Activated CD8-positive, alpha-beta memory T cell treated with anti-CD3 and anti-CD28 coated beads for 36 hours (primary cell): ENCODE data around the gene TAPBPL. TPM values are rescaled to one million over a fixed set of nuclear protein-coding genes. Genes with fewer than 3 reads are reported as not detected.

ENCODE experiments used
- CTCF ChIA-PET: fragments of 350-600 bp; sonication (Branson Sonifier 250); formaldehyde crosslinking; loops from one replicate; lab custom pipeline; 2021; ENCODE audit warnings: antibody characterized with exemption; lab: Charles Lee
- POLR2A ChIA-PET: fragments of 350-600 bp; sonication (Branson Sonifier 250); formaldehyde crosslinking; loops from one replicate; lab custom pipeline; 2021; ENCODE audit warnings: antibody characterized with exemption; lab: Charles Lee
- total RNA-seq, 2 experiments: library from RNA; stranded (reverse); gene quantifications; one replicate each; pipeline ENCODE4 v1.2.3, GENCODE V29; 2021

Gene TAPBPL
- total RNA-seq, 2 experiments from 2014 or later: 27.8 to 29.1 TPM

DNA sequence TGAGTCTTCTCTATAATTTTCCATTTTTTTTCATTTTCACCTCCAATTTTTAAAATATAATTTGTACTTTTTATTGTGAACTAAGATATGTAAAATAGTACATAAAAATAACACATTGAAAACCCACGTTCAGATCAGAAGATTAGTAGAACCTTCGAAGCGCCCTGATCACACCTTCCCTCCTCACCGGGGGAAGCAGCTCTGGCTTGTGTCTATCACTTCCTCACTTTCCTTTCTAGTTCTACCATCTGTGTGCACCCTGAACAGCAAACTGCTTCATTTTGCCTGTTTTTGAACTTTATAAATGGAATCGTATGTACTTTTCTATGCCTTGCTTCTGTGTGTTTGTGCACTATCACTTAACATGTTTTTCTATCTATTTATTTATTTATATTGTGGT lies 18.9 kb upstream of the TAPBPL start:
- ChIA-PET POLR2A (interaction anchor here (2.0 kb wide), 1 partner anchor 19 kb away, joined by 10 read pairs; the partner anchor contains the start of gene TAPBPL), CTCF (interaction anchor here (0.9 to 1.3 kb wide), 2 partner anchors 10 to 38 kb away, joined by 3 to 6 read pairs; partner anchors contain the start of gene VAMP1)

DNA sequence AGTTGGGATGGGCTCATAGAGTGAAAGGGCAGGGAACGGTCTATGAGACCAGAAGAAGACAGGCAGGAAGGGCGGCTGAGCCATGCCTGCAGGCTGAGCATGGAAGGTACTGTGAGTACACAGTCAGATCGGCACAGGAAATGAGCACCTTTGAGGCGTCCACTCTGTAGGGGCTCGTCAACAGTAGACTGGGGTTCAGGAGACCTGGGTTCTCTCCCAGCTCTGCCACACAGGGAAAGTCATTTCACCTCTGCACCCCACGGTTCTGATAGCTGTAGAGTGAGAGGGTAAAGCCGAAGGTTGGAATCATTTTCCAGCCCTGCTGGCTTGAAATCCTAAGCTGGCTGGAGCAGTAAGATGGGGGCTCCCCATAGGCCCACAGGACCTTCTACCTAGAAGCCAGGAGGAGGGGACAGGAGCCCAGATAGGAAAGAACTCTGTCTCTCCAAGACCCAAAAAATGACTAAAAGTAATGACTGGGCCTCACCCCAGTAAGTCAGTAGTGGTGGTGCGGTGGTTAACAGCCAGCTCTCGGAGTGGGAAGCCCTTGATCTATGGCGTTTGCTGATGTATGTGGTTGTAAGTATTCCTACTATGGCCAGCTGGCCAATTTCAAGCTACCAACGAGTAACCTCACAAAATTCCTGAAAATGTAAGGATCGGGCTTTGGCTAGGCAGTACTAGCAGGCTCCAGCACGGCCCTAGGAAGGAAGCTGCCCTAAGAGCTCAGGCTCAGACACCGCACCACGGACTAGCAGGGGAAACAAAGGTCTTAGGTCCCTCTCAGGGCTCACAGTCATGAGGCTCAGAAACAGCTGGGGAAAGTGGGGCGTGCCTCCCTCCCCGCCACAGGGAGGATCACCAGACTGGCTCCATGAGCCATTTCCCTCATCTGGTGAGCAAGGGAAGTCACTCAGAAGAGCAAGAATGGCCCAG lies 17.4 kb upstream of the TAPBPL start:
- POLR2A ChIA-PET: interaction anchor here (0.7 to 2.2 kb wide), 6 partner anchors 9 to 36 kb away, joined by 3 to 10 read pairs (median 6); partner anchors contain the start of genes TAPBPL and VAMP1
- CTCF ChIA-PET: interaction anchor here (0.6 to 1.6 kb wide), 3 partner anchors 24 to 213 kb away, joined by 3 read pairs; no protein-coding TSS in a partner anchor

DNA sequence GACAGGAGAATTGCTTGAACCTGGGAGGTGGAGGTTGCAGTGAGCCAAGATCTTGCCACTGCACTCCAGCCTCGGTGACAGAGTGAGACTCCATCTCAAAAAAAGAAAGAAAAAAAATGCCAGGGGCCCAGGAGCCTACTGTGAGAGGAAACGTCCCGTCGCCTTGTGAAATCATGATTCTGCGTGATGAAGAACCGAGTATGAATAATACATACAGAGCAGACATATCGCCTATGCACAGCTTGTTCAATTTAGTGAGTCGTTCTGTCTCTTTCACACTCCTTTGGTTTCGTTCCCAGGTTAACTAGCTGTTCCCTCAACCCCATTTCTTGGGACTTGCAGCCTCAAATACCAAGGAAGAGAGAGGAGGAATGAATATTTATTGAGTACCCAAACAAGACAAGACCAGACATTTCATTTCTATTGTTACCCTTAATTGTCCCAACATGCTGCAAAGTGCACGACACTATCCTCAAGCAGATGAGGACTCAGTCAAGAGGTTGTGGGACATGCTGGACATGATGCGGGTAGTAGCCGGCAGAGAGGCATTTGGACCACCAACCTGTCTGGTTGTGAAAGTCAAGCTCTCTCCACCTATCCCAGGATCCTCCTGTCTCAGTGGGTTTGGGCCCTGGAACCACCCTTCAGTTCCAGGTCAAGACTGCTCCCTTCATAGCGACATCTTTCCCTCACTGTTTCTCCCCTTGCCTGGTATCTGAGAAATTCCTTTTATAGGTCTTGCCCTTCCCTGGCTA lies 15.7 kb upstream of the TAPBPL start:
- CTCF ChIA-PET: interaction anchor here (0.7 to 1.3 kb wide), 3 partner anchors 9 to 102 kb away, joined by 3 to 4 read pairs (median 3); partner anchors contain the start of gene CD27
- POLR2A ChIA-PET: no interaction called here

DNA sequence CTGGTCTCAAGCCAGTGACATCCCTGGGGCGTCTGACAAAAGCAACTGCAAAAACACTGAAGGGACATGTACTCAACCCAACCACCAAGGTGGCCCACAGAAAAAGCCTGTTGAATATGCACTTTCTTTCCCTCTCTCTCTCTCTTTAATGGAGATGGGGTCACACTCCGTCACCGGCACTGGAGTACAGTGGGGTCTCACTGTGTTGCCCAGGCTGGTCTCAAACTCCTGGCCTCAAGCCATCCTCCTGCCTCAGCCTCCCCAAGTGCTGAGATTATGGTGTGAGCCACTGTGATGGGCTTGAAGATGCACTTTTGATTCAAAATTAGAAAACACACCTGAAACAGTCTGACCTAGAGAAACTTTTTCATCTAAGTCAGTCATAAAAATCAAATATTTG lies 14.3 kb upstream of the TAPBPL start:
- ChIA-PET CTCF (no interaction called here), POLR2A (no interaction called here)

DNA sequence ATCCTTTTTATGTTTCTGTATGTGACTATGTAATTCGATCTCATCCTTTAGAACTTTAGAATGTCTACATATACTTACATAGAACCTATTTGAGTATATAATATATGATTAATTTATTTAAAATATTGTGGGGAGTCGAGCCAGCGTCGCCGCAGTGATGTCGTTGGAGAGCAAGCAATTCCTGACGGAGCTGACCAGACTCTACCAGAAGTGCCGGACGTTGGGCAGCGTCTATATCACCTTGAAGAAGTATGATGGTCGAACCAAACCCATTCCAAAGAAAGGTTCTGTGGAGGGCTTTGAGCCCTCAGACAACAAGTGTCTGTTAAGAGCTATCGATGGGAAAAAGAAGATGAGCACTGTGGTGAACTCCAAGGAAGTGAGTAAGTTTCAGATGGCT lies 13.5 kb upstream of the TAPBPL start:
- CTCF ChIA-PET: interaction anchor here (1.0 to 2.1 kb wide), 3 partner anchors 11 to 27 kb away, joined by 3 to 7 read pairs (median 6); no protein-coding TSS in a partner anchor
- POLR2A ChIA-PET: interaction anchor here (0.8 kb wide), 1 partner anchor 9 kb away, joined by 3 read pairs; no protein-coding TSS in a partner anchor

DNA sequence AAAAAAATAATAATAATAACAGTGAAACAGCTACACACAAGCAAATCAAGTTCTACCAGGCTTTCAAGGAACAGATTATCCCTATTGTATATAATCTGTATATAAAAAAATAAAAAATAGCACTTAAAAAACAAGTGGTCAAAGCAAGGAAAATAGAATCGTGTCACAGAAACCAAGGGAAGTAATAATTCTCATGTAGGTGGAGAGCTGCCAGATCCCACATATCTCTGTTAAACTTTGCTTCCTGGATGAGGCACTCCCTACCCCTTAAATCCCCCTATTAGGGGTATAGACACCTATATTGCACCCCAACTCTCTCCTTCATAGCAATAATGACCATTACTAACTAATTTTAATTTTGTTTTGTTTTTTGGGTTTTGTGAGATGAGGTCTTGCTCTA lies 11.5 kb upstream of the TAPBPL start:
- ChIA-PET POLR2A (no interaction called here), CTCF (interaction anchor here (1.4 to 2.1 kb wide), 2 partner anchors 22 to 25 kb away, joined by 3 to 7 read pairs; no protein-coding TSS in a partner anchor)

DNA sequence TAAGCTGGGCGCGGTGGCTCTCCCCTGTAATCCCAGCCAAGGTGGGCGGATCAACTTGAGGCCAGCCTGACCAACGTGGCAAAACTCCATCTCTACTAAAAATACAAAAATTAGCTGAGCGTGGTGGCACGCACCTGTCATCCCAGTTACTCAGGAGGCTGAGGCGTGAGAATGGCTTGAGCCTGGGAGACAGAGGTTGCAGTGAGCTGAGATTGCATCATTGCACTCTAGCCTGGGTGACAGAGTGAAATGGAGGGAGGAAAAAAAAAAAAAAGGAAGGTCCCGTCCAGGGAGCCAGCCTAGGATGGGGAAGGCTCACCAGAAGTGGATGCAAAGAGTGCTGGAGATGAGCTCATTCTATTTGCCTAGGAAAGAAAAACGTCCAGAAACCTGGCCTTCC lies 9.0 kb upstream of the TAPBPL start:
- POLR2A ChIA-PET: interaction anchor here (1.4 to 5.0 kb wide), 8 partner anchors 8 to 107 kb away, joined by 6 to 52 read pairs (median 14); partner anchors contain the start of genes GAPDH, TAPBPL and VAMP1
- CTCF ChIA-PET: interaction anchor here (1.2 to 6.7 kb wide), 7 partner anchors 9 to 29 kb away, joined by 3 to 77 read pairs (median 6); partner anchors contain the start of genes TAPBPL and VAMP1

DNA sequence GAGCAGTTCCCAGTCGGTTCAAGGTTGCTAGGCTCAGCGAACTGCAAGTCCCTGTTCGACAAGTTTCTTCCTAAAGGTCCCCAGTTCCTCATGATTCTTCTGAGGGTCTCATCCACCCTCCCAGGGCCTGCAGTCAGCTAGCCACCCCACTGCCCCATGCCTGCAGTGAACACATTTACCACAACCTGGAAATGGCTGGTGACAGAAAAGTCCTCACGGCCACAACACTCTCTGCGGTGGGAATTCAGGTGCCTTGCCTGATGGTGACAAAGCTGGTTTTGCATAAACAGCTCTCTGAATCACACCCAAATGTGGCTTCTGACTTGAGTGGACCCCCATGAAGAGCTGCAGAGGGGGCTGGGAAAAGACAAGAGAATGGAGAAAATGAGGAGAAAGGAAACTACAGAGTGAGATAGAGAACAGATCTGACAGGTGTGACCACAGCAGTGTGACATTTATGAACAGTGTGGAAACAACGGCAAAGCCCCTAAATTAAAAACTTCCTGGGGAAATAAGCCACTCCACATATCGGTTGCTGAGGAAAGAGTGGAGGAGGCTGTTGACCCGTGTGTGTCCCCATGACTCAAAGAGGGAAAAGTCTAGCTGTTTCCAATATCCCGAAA lies 8.4 kb upstream of the TAPBPL start:
- POLR2A ChIA-PET: interaction anchor here (0.6 to 5.0 kb wide), 13 partner anchors 9 to 171 kb away, joined by 3 to 52 read pairs (median 8); partner anchors contain the start of genes GAPDH, TAPBPL and VAMP1
- CTCF ChIA-PET: interaction anchor here (0.8 to 6.7 kb wide), 10 partner anchors 8 to 107 kb away, joined by 3 to 77 read pairs (median 5); partner anchors contain the start of genes TAPBPL and VAMP1

DNA sequence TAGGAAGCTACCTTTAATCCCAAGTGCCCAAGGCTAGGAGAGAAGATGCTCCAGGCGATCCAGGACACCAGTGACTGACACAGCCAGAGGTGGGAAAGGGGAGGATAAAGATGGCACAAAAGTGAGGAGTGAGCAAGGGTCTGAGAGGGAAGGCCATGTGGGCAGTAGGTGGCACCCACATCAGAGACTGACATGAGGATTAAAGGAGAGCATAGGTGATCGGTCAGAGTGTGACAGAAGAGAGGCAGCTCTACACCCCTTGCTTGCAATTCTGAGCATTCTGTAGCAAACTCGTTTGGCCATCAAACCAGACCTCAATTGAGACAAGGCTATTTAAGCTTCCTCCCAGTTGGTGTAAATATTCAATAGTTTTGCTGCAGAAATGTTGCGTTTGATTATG lies 7.8 kb upstream of the TAPBPL start:
- POLR2A ChIA-PET: interaction anchor here (0.6 to 5.0 kb wide), 14 partner anchors 8 to 172 kb away, joined by 3 to 52 read pairs (median 10); partner anchors contain the start of genes GAPDH, TAPBPL and VAMP1
- CTCF ChIA-PET: interaction anchor here (0.8 to 6.7 kb wide), 8 partner anchors 8 to 107 kb away, joined by 3 to 77 read pairs (median 7); no protein-coding TSS in a partner anchor

DNA sequence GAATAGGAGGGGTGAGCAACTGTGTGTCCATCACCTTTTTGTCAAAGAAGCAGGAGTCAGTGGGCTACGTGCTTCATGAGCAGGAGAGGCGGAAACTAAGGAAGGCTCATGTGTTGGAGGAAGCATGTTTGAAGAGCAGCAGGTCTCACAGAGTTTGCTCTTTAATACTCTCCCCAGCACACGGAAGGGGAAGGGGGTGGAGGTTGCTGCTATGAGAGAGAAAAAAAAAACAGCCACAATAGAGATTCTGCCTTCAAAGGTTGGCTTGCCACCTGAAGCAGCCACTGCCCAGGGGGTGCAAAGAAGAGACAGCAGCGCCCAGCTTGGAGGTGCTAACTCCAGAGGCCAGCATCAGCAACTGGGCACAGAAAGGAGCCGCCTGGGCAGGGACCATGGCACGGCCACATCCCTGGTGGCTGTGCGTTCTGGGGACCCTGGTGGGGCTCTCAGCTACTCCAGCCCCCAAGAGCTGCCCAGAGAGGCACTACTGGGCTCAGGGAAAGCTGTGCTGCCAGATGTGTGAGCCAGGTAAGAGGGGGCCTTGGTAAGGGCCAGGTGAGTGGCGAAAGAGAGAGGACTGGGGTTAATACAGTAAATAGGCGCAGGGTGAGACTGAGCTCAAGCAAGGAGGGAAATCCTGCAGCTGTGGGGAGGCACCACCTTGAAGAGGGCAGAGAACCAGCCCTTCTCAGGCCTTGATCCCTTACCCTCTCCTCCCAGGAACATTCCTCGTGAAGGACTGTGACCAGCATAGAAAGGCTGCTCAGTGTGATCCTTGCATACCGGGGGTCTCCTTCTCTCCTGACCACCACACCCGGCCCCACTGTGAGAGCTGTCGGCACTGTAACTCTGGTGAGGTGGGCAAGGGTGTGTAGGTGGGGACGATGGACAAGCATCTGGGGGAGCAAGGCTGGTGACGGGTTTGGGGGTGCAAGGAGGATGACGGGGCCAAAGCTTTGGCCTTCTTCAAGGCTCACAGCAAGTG lies 6.8 kb upstream of the TAPBPL start, which contains the start of gene CD27:
TSS of gene CD27 (plus strand) at position 252 of the 985 bp plus-strand sequence. CDS start at position 393, 141 bp downstream.
- CTCF ChIA-PET: interaction anchor here (0.9 to 6.7 kb wide), 6 partner anchors 9 to 108 kb away, joined by 3 to 77 read pairs (median 7); no protein-coding TSS in a partner anchor
- POLR2A ChIA-PET: interaction anchor here (0.6 to 5.0 kb wide), 10 partner anchors 11 to 163 kb away, joined by 3 to 52 read pairs (median 13); partner anchors contain the start of genes GAPDH and VAMP1

DNA sequence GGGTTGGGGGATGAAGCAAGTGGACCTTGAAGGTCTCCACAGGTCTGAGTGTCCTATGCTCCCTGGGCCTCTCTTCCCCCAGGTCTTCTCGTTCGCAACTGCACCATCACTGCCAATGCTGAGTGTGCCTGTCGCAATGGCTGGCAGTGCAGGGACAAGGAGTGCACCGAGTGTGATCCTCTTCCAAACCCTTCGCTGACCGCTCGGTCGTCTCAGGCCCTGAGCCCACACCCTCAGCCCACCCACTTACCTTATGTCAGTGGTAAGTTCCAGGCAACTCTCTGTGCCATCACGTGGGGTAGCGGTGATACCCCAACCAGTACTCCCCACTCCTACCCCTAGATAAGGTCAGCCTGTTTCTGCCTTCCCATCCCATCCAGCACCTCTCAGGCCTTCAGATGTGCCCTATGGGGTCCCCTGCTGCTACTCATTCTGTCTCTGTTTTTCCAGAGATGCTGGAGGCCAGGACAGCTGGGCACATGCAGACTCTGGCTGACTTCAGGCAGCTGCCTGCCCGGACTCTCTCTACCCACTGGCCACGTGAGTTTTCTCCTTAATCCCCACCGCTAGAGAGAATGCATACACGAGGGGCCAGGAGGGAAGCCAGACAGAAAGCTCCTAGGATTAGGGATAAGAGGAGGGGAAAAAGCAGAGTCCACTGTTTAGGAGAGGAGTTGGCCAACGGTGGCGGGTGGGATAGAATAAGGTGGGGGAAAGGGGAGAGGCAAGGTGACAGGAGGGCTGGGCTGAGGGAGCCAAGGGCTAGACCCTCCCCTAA lies 1.6 kb upstream of the TAPBPL start:
- CTCF ChIA-PET: interaction anchor here (1.0 to 3.7 kb wide), 5 partner anchors 11 to 115 kb away, joined by 3 to 19 read pairs (median 6); no protein-coding TSS in a partner anchor
- POLR2A ChIA-PET: interaction anchor here (1.1 to 3.9 kb wide), 3 partner anchors 11 to 20 kb away, joined by 3 to 53 read pairs (median 12); partner anchors contain the start of gene VAMP1

DNA sequence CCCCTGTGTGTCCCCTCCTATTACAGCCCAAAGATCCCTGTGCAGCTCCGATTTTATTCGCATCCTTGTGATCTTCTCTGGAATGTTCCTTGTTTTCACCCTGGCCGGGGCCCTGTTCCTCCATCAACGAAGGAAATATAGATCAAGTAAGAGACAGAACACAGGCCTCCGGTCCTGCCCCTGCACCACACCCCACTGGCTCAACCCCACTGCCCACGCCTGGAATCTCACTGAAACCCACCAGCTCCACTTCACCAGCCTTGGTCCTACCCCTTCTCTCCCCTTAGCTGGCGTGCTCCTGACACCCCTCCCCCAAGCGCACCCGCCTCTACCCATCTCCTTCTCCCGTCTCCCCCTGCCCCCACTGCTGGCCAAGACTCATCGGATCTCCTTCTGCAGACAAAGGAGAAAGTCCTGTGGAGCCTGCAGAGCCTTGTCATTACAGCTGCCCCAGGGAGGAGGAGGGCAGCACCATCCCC lies 934 bp upstream of the TAPBPL start:
- CTCF ChIA-PET: interaction anchor here (1.2 to 3.7 kb wide), 4 partner anchors 11 to 20 kb away, joined by 4 to 19 read pairs (median 8); partner anchors contain the start of gene VAMP1

DNA sequence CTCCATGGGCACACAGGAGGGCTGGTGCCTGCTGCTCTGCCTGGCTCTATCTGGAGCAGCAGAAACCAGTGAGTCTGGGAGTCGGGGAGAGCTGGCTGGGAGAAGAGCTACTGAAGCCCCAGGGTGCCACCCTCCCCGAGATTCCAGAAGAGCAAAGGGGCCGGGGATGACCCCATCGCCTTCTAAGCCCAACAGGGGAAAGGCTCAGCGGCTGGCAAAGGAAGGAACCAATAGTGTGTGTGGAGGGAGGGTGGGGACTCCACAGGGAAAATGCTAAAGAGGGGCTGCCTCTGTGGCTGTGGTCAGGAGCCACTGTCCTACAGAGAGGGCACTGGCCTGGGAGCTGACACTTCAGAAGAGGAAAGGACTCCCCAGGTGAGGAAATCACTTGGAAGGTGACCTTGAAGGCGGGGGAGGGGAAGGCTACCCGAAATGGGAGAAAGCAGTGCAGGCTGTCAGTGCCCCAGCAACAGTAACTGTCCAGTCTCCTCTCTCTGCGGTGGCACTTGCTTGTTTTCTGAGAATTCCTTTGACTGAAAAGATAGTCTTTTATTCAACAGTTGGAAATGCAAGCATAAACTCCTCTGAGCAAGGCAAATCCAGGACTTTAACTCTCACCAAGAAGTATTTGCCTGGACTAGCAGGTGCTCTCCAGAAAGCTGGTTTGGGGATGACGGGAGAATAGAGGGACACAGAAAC lies 552 bp downstream of the TAPBPL start:
- POLR2A ChIA-PET: interaction anchor here (0.6 to 3.9 kb wide), 18 partner anchors 9 to 301 kb away, joined by 3 to 53 read pairs (median 4); partner anchors contain the start of genes GAPDH, MLF2 and VAMP1
- CTCF ChIA-PET: interaction anchor here (0.6 to 3.7 kb wide), 16 partner anchors 8 to 319 kb away, joined by 3 to 19 read pairs (median 4); partner anchors contain the start of gene VAMP1

More for the DNA sequence above, 934 bp upstream of the TAPBPL start:
- POLR2A ChIA-PET: interaction anchor here (0.8 to 3.9 kb wide), 12 partner anchors 8 to 302 kb away, joined by 3 to 53 read pairs (median 5); partner anchors contain the start of genes GAPDH, MLF2 and VAMP1
